ENCODE measurements around the gene PRKCE. TPM values are rescaled to one million over a fixed set of nuclear protein-coding genes. Genes with fewer than 3 reads are reported as not detected.
"Not testable (repeated sequence)": the region's sequence is repeated elsewhere in the genome, so short reads cannot be mapped to it uniquely, and the experiment has no call there.

PRKCE gene
- total RNA-seq, 3 donors from 2014 or later (not counting 1 experiment from before 2014, with no cell fraction given) = 35.2 to 42.1 (median 38.6) TPM

DNA sequence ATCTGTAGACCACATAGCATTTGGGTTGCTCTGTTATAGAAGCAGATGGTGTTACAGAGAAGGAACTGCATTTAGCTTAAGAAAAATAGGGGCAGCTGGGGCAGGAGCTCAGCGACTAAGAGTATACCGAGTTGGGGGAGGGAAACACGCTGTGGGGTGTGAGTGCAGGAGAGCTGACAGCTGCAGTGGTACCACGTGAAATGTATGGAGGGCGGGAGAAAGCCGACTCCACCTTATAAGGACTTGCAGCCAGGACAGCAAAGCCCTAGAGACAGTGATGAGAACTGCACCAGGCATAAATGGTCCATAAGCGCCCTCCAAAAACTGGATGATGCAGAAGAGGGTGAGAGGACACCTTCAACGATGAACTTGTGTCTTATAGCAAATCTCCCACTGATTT, 237.6 kb downstream of the PRKCE start:
- no peaks in the 10 kb centered on the region for H3K36me3 Mint-ChIP-seq
- peaks cover 23 to 39% of the 10 kb centered on the region in 2 donors for H3K4me1 Mint-ChIP-seq
- H3K36me3 ChIP-seq (ENCODE audit: control insufficient read depth, insufficient read depth, low read length) = no peaks in the 10 kb centered on the region
- TF ChIP-seq, protein P1, sequence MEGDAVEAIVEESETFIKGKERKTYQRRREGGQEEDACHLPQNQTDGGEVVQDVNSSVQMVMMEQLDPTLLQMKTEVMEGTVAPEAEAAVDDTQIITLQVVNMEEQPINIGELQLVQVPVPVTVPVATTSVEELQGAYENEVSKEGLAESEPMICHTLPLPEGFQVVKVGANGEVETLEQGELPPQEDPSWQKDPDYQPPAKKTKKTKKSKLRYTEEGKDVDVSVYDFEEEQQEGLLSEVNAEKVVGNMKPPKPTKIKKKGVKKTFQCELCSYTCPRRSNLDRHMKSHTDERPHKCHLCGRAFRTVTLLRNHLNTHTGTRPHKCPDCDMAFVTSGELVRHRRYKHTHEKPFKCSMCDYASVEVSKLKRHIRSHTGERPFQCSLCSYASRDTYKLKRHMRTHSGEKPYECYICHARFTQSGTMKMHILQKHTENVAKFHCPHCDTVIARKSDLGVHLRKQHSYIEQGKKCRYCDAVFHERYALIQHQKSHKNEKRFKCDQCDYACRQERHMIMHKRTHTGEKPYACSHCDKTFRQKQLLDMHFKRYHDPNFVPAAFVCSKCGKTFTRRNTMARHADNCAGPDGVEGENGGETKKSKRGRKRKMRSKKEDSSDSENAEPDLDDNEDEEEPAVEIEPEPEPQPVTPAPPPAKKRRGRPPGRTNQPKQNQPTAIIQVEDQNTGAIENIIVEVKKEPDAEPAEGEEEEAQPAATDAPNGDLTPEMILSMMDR (IDR thresholded peaks at IDR 0.05) = no peak
- H3K4me3 ChIP-seq (ENCODE audit: low read length) = no peak overlapping the region
- no peaks in the 10 kb centered on the region for H3K9me3 ChIP-seq (ENCODE audit: control insufficient read depth, insufficient read depth, low read length)
- no peak overlapping the region for H3K4me3 Mint-ChIP-seq
- H3K27ac ChIP-seq (ENCODE audit: low read length) = no peak overlapping the region
- peak; percentile 52 to 79 (median 68) for ATAC-seq
- DNase-seq = peak in 1 of 2 donors; percentile 70
- intact Hi-C loops (cut with micrococcal nuclease) = no loop called here
- no peaks in the 10 kb centered on the region for H3K9me3 Mint-ChIP-seq
- peaks cover 53% of the 10 kb centered on the region for H3K4me1 ChIP-seq (ENCODE audit: control insufficient read depth, insufficient read depth, low read length)
- no peak overlapping the region for H3K27ac Mint-ChIP-seq
- WGBS (ENCODE audit: insufficient coverage) = 43% methylated on average over 7 of the region's 8 CpGs
- H3K27me3 Mint-ChIP-seq (ENCODE audit: low read depth in 2 of 2) = peaks cover 10 to 17% of the 10 kb centered on the region in 2 donors
- H3K27me3 ChIP-seq (ENCODE audit: control insufficient read depth, insufficient read depth, low read length) = no peaks in the 10 kb centered on the region

DNA sequence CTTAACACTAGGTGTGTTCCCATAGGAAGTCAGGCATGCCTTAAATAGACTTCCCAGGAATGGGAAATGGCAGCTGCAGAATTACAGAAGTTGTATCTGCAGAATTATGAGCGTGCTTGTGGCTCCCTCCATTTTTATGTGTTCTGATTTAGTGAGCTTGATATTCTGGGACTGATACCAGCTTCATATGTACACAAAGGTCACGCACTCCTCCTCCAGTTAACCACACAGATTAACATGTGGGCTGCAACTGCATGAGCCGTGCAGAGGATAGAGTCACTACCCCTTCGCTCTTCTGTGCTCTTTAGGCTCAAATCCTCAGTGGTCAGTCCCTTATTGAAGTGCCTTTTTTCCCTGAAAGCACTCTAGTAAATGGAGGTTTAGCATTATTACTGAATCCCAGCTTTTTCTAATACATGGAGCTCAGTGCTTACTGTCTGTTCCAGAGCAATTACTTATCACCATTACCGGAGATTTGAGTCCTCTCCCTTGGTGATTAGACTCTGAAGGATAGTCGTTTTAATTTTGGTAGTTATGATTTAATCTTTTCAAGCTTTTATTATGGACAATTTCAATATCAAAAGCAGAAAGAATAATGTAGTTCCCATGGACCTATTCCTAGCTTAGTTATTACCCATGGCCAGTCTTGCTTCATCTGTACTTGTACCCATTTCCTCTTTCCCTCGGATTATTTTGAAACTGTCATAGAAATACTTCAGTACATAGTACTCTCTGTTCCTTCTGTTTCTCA, 238.3 kb downstream of the PRKCE start:
- intact Hi-C loops (cut with micrococcal nuclease) = no loop called here
- DNase-seq = no peak

GRCh38 chr2:45890371-45890646, 238.8 kb downstream of the PRKCE start:
- ATAC-seq; H3K27me3 ChIP-seq (ENCODE audit: control insufficient read depth, insufficient read depth, low read length); H3K4me3 ChIP-seq (ENCODE audit: low read length); intact Hi-C loops (cut with micrococcal nuclease); H3K9me3 ChIP-seq (ENCODE audit: control insufficient read depth, insufficient read depth, low read length); H3K27ac Mint-ChIP-seq; H3K36me3 Mint-ChIP-seq; DNase-seq; H3K36me3 ChIP-seq (ENCODE audit: control insufficient read depth, insufficient read depth, low read length); H3K9me3 Mint-ChIP-seq: not testable (repeated sequence)
- peak overlapping the region; percentile 1 for H3K4me3 Mint-ChIP-seq
- WGBS (ENCODE audit: insufficient coverage) = 88% methylated on average over 5 of the region's 6 CpGs
- peaks cover 23 to 39% of the 10 kb centered on the region in 2 donors for H3K4me1 Mint-ChIP-seq
- H3K27me3 Mint-ChIP-seq (ENCODE audit: low read depth in 2 of 2) = peaks cover 10 to 17% of the 10 kb centered on the region in 2 donors
- H3K27ac ChIP-seq (ENCODE audit: low read length) = peak overlapping the region; percentile 57
- H3K4me1 ChIP-seq (ENCODE audit: control insufficient read depth, insufficient read depth, low read length) = peaks cover 53% of the 10 kb centered on the region

More for the DNA sequence above, 238.3 kb downstream of the PRKCE start:
- Mint-ChIP-seq H3K4me1 (peaks cover 23 to 39% of the 10 kb centered on the region in 2 donors), H3K36me3 (no peaks in the 10 kb centered on the region), H3K9me3 (no peaks in the 10 kb centered on the region), H3K27me3 (ENCODE audit: low read depth in 2 of 2) (peaks cover 10 to 17% of the 10 kb centered on the region in 2 donors), H3K27ac (no peak overlapping the region), H3K4me3 (peak overlapping the region; percentile 1)
- TF ChIP-seq, protein P1 (IDR thresholded peaks at IDR 0.05) = no peak
- no peak for ATAC-seq
- Histone ChIP-seq H3K9me3 (ENCODE audit: control insufficient read depth, insufficient read depth, low read length) (no peaks in the 10 kb centered on the region), H3K36me3 (ENCODE audit: control insufficient read depth, insufficient read depth, low read length) (no peaks in the 10 kb centered on the region), H3K27ac (ENCODE audit: low read length) (peak overlapping the region; percentile 57), H3K4me1 (ENCODE audit: control insufficient read depth, insufficient read depth, low read length) (peaks cover 53% of the 10 kb centered on the region), H3K27me3 (ENCODE audit: control insufficient read depth, insufficient read depth, low read length) (no peaks in the 10 kb centered on the region), H3K4me3 (ENCODE audit: low read length) (no peak overlapping the region)
- WGBS (ENCODE audit: insufficient coverage) = 35% methylated on average over 5 of the region's 7 CpGs

GRCh38 chr2:45890819-45891218, 239.3 kb downstream of the PRKCE start:
- ATAC-seq = peak in 2 of 3 donors; percentile 29 to 68
- intact Hi-C loops (cut with micrococcal nuclease) = no loop called here

More at GRCh38 chr2:45890819-45891218, 239.3 kb downstream of the PRKCE start:
- Histone ChIP-seq H3K27me3 (ENCODE audit: control insufficient read depth, insufficient read depth, low read length) (no peaks in the 10 kb centered on the region), H3K4me3 (ENCODE audit: low read length) (no peak overlapping the region), H3K27ac (ENCODE audit: low read length) (peak overlapping the region; percentile 57), H3K4me1 (ENCODE audit: control insufficient read depth, insufficient read depth, low read length) (peaks cover 53% of the 10 kb centered on the region), H3K9me3 (ENCODE audit: control insufficient read depth, insufficient read depth, low read length) (no peaks in the 10 kb centered on the region), H3K36me3 (ENCODE audit: control insufficient read depth, insufficient read depth, low read length) (no peaks in the 10 kb centered on the region)
- 25% methylated on average over 5 of the region's 5 CpGs for WGBS (ENCODE audit: insufficient coverage)
- Mint-ChIP-seq H3K27me3 (ENCODE audit: low read depth in 2 of 2) (peaks cover 10 to 17% of the 10 kb centered on the region in 2 donors), H3K27ac (no peak overlapping the region), H3K4me3 (no peak overlapping the region), H3K36me3 (no peaks in the 10 kb centered on the region), H3K4me1 (peaks cover 23 to 39% of the 10 kb centered on the region in 2 donors), H3K9me3 (no peaks in the 10 kb centered on the region)
- TF ChIP-seq, protein P1 (IDR thresholded peaks at IDR 0.05) = no peak
- DNase-seq = peak in 1 of 2 donors; percentile 63
